K562 (cell line): ENCODE measurements around the gene TDRD10. TPM values are rescaled to one million over a fixed set of nuclear protein-coding genes. Genes with fewer than 3 reads are reported as not detected.

Source experiments
- ATAC-seq: fragments of 200-7000 bp; cut with Tn5 transposase; 3 replicates; pipeline ENCODE4 v1.9.1; 2020; ENCODE audit warnings: moderate library complexity
- BruUV-seq: library from RNA; stranded (reverse); fragments of 400-500 nt; replicated peaks from 2 replicates; lab custom pipeline; 2021; lab: Mats Ljungman, UMichigan
- CTCF ChIA-PET: fragments of 300-600 bp; formaldehyde crosslinking; extraction: SDS; loops from one replicate; lab custom pipeline; 2021; ENCODE audit warnings: low intra/inter-chr PET ratio; lab: Yijun Ruan, JAX
- POLR2A ChIA-PET: fragments of 300-600, 350-650 bp; sonication (Branson Sonifier 250); formaldehyde crosslinking; extraction: SDS; loops from one replicate; lab custom pipeline; 2021; ENCODE audit warnings: antibody characterized with exemption, inconsistent platforms; lab: Yijun Ruan, JAX
- DNase-seq, 4 experiments: peaks; one replicate each; pipeline versions ENCODE4 v3.0.0 to v3.0.0-alpha.2; 2011 to 2018; ENCODE audit warnings: low spot score in 3 of 4, mixed read lengths in 3 of 4; ENCODE audit errors: extremely low read depth in 1 of 4
- FAIRE-seq: peaks from 2 replicates; lab custom pipeline; 2011; peaks lifted over from hg19 to GRCh38; lab: Jason Lieb, UNC
- H2AFZ ChIP-seq: 2 replicates; pipeline ENCODE4 v1.6.0; 2011; ENCODE audit warnings: low read depth, low read length, control low read depth, inconsistent platforms
- H3K27ac ChIP-seq: fragments of 200-600 bp; 3 replicates; pipeline ENCODE4 v1.8.0; 2011; ENCODE audit warnings: low read depth, mild to moderate bottlenecking, control low read depth, inconsistent platforms, low read length, moderate library complexity, mixed read lengths; ENCODE audit errors: extremely low read depth
- H3K27me3 ChIP-seq, 2 experiments: fragments of 300-600 bp in 1 of 2; 2 replicates in 1 of 2; 3 replicates in 1 of 2; pipeline versions ENCODE4 v1.6.0 to v1.8.0; 2011; ENCODE audit warnings: inconsistent platforms in 2 of 2, low read length in 2 of 2, mild to moderate bottlenecking in 1 of 2, mixed read lengths in 1 of 2, moderate library complexity in 1 of 2; ENCODE audit not compliant: control insufficient read depth in 2 of 2, insufficient read depth in 2 of 2
- H3K36me3 ChIP-seq: fragments of 300-600 bp; 3 replicates; pipeline ENCODE4 v1.8.0; 2011; ENCODE audit warnings: mild to moderate bottlenecking, low read length, inconsistent platforms; ENCODE audit not compliant: control insufficient read depth, insufficient read depth
- H3K4me1 ChIP-seq, 2 experiments: fragments of 200-600 bp in 1 of 2; replicated peaks in 1 of 2; 2 replicates in 1 of 2; 3 replicates in 1 of 2; pipeline versions ENCODE4 v1.5.1 to v1.8.0; 2011; ENCODE audit warnings: inconsistent platforms in 2 of 2, low read length in 2 of 2, mild to moderate bottlenecking in 1 of 2, mixed read lengths in 1 of 2, moderate library complexity in 1 of 2; ENCODE audit not compliant: control insufficient read depth in 2 of 2, insufficient read depth in 2 of 2
- H3K4me2 ChIP-seq: 2 replicates; pipeline ENCODE4 v1.6.1; 2011; ENCODE audit warnings: low read length, control low read depth, inconsistent platforms, mixed read lengths; ENCODE audit not compliant: insufficient read depth
- H3K4me3 ChIP-seq: fragments of 200-600 bp; sonication (generic), shearing (Covaris generic); 2 replicates; pipeline ENCODE4 v1.5.1; 2016; ENCODE audit warnings: control low read depth, inconsistent platforms
- H3K79me2 ChIP-seq: fragments of 200-600 bp; 3 replicates; pipeline ENCODE4 v1.8.0; 2011; ENCODE audit warnings: low read length, inconsistent platforms; ENCODE audit not compliant: control insufficient read depth, insufficient read depth
- H3K9ac ChIP-seq, 2 experiments: 2 replicates each; pipeline versions ENCODE4 v1.6.0 to v1.6.1; 2011; ENCODE audit warnings: low read depth in 2 of 2, low read length in 2 of 2, control low read depth in 1 of 2, inconsistent platforms in 1 of 2, mild to moderate bottlenecking in 1 of 2, mixed read lengths in 1 of 2; ENCODE audit not compliant: insufficient read depth in 1 of 2
- H3K9me1 ChIP-seq: one replicate; pipeline ENCODE4 v1.6.0; 2011; ENCODE audit warnings: inconsistent platforms, mild to moderate bottlenecking, low read length, moderate library complexity; ENCODE audit not compliant: control insufficient read depth, insufficient read depth
- H3K9me3 ChIP-seq: replicated peaks from 2 replicates; pipeline ENCODE4 v1.5.1; 2011; ENCODE audit warnings: low read depth, low read length, inconsistent platforms; ENCODE audit not compliant: control insufficient read depth, insufficient read depth
- H4K20me1 ChIP-seq: replicated peaks from 2 replicates; pipeline ENCODE4 v1.6.1; 2011; ENCODE audit warnings: low read length, inconsistent platforms, mixed read lengths; ENCODE audit not compliant: control insufficient read depth, insufficient read depth
- ATF3 ChIP-seq, 2 experiments: fragments of 450-650 bp in 1 of 2; sonication (generic) in 1 of 2; formaldehyde crosslinking in 1 of 2; IDR thresholded peaks in 1 of 2; conservative IDR thresholded peaks in 1 of 2; 2 replicates each; pipeline versions ENCODE4 v1.6.1 to v1.8.1; 2016 to 2023; ENCODE audit warnings: mild to moderate bottlenecking in 2 of 2, moderate library complexity in 2 of 2, inconsistent platforms in 1 of 2, missing genetic modification reagents in 1 of 2
- CBFA2T3 ChIP-seq: fragments of 450-650 bp; IDR thresholded peaks from 2 replicates; pipeline ENCODE4 v1.6.1; 2017
- CEBPZ ChIP-seq: fragments of 150-350 bp; IDR thresholded peaks from 2 replicates; pipeline ENCODE4 v1.6.1; 2014; ENCODE audit warnings: low read depth, mild to moderate bottlenecking, low read length, borderline replicate concordance
- MEIS2 ChIP-seq: fragments of 450-650 bp; IDR thresholded peaks from 2 replicates; pipeline ENCODE4 v1.6.1; 2014; ENCODE audit warnings: mild to moderate bottlenecking; ENCODE audit not compliant: partially characterized antibody
- PKNOX1 ChIP-seq: fragments of 450-650 bp; IDR thresholded peaks from 2 replicates; pipeline ENCODE4 v1.6.1; 2016
- TFAM ChIP-seq: fragments of 250-450 bp; sonication (Bioruptor Pico); conservative IDR thresholded peaks from 2 replicates; pipeline ENCODE4 v1.5.0; 2021; ENCODE audit warnings: mild to moderate bottlenecking, moderate library complexity
- WGBS: fragments of 100-300 bp; shearing (Covaris generic); methylation state at CpG from one replicate; pipeline ENCODE4 v1.1.6; 2016; ENCODE audit warnings: low coverage, mixed read lengths; ENCODE audit not compliant: insufficient coverage; ENCODE audit errors: missing lambda C conversion rate; 5-methylcytosine and 5-hydroxymethylcytosine counted together
- in situ Hi-C: fragments of 300-500 bp; cut with MboI; formaldehyde crosslinking; loops from 4 replicates; pipeline ENCODE4 v1.15.0; 2018; ENCODE audit warnings: inconsistent platforms, mixed read lengths
- intact Hi-C: fragments of 100-400 bp; cut with micrococcal nuclease; formaldehyde crosslinking; loops from 2 replicates; pipeline ENCODE4 v1.14.2; 2022
- polyA plus RNA-seq, 8 experiments: library from polyadenylated mRNA; depleted of rRNA in 4 of 8; stranded (reverse) in 5 of 8; unstranded in 3 of 8; fragments of >200 nt; fragmentation: Nextera tagmentation in 2 of 8; fragmentation: Illumina TruSeq in 1 of 8; extraction: Ambion mirVana in 2 of 8; extraction: Trizol in 1 of 8; gene quantifications; 2 replicates each; pipeline versions ENCODE4 v1.2.1 to v1.2.3, GENCODE V29; 2011 to 2014; ENCODE audit warnings: inconsistent platforms in 1 of 8, missing spikeins in 1 of 8
- total RNA-seq, 7 experiments: library from RNA; depleted of rRNA in 6 of 7; stranded (reverse); fragments of >200 nt in 6 of 7; fragmentation: Illumina TruSeq in 2 of 7; extraction: Trizol in 2 of 7; gene quantifications; 2 replicates each; pipeline versions ENCODE4 v1.2.1 to v1.2.3, GENCODE V29; 2011 to 2021; ENCODE audit warnings: low replicate concordance in 1 of 7

Gene TDRD10
- total and polyA plus RNA-seq, 9 of the 15 experiments (the other 6 are each of a cell fraction or from before 2014, with no cell fraction given), result not detected

GRCh38 chr1:154594811-154595210 is 92.8 kb downstream of the TDRD10 start:
- WGBS, result 64% methylated on average over 7 of the region's 7 CpGs
- BruUV-seq, result no TSS peak
- no peak overlapping the region for H3K27ac ChIP-seq
- H3K9ac ChIP-seq, result no peak overlapping the region
- in situ Hi-C loops (no loop called here), intact Hi-C loops (no loop called here)
- no peaks in the 10 kb centered on the region for H3K9me1 ChIP-seq
- H3K36me3 ChIP-seq, result peaks cover 94% of the 10 kb centered on the region
- peaks cover 0 to 17% of the 10 kb centered on the region in 2 experiments; a peak in 3 of 5 replicates for H3K4me1 ChIP-seq
- ChIA-PET CTCF (no interaction called here), POLR2A (interaction anchor here (1.1 to 2.7 kb wide), 4 partner anchors 10 to 19 kb away, joined by 3 to 9 read pairs (median 5); no protein-coding TSS in a partner anchor)
- DNase-seq (no peak), ATAC-seq (no peak; the same call in 2 of the 3 replicates), FAIRE-seq (no peak)
- no peaks in the 10 kb centered on the region; the same call in 1 of the 2 replicates for H4K20me1 ChIP-seq
- no peak overlapping the region for H3K4me2 ChIP-seq
- no peaks in the 10 kb centered on the region for H3K27me3 ChIP-seq
- 0 out of 3 replicates have a peak, but pooled peaks cover 2% of the 10 kb centered on the region for H3K79me2 ChIP-seq
- no peak overlapping the region for H3K4me3 ChIP-seq
- no peaks in the 10 kb centered on the region for H3K9me3 ChIP-seq
- TF ChIP-seq ATF3 (IDR thresholded peaks at IDR 0.05) (no peak), ATF3 (CRISPR knock-in tag; conservative IDR thresholded peaks at IDR 0.05) (no peak), TFAM (CRISPR knock-in tag) (no peak), CBFA2T3 (peak; percentile 29), PKNOX1 (peak; percentile 53), CEBPZ (no peak), MEIS2 (peak; percentile 52)
- H2AFZ ChIP-seq, result no peak overlapping the region
